ENCODE data around the gene SLCO1B3. TPM values are rescaled to one million over a fixed set of nuclear protein-coding genes. Genes with fewer than 3 reads are reported as not detected.

The SLCO1B3 gene
- total and polyA plus RNA-seq, 2 experiments from 2014 or later = 0.17 TPM; not detected in 1

DNA sequence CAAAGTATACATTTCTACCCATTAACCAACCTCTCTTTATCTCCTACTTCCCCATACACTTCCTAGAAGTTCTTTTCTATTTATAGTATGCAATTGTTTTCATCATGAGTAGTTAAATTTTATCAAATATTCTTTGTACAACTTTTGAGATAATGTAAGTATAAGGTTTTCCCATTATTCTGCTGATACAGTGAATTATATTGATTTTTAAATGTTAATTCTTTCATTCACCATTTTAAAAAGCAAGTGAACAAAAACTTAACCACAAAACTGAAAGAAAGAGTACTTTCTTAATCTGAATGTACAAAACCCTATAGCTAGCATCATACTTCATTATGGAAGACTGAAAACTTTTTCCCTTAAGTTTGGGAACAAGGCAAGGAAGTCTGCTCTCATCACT is 9.5 kb upstream of the SLCO1B3 start:
- Mint-ChIP-seq H3K27ac (no peak overlapping the region), H3K4me3 (no peak overlapping the region), H3K4me1 (no peaks in the 10 kb centered on the region), H3K27me3 (ENCODE audit: insufficient read depth, low read depth, poor library complexity) (no peaks in the 10 kb centered on the region), H3K36me3 (ENCODE audit: low read depth) (no peaks in the 10 kb centered on the region), H3K9me3 (no peaks in the 10 kb centered on the region)
- no peaks in the 10 kb centered on the region for H3K27me3 ChIP-seq (ENCODE audit: insufficient read depth)
- H3K9me2 ChIP-seq (ENCODE audit: insufficient read depth) = no peaks in the 10 kb centered on the region
- H3K4me1 ChIP-seq (ENCODE audit: insufficient read depth) = peaks cover 4% of the 10 kb centered on the region; the same call in 1 of the 2 replicates
- no peak overlapping the region for H3K4me2 ChIP-seq
- no peaks in the 10 kb centered on the region for H4K20me1 ChIP-seq (replicated peaks; ENCODE audit: insufficient read depth)
- DNase-seq (ENCODE audit: low spot score) (no peak), ATAC-seq (no peak)
- TF ChIP-seq CREB1 (CRISPR knock-in tag; IDR thresholded peaks at IDR 0.05; ENCODE audit: low read depth) (no peak), STAT1 (IDR thresholded peaks at IDR 0.05; ENCODE audit: unreplicated experiment) (no peak), ZNF462 (CRISPR knock-in tag; IDR thresholded peaks at IDR 0.05) (no peak), REST (IDR thresholded peaks at IDR 0.05; ENCODE audit: unreplicated experiment) (no peak)
- TF ChIP-seq, protein P1, sequence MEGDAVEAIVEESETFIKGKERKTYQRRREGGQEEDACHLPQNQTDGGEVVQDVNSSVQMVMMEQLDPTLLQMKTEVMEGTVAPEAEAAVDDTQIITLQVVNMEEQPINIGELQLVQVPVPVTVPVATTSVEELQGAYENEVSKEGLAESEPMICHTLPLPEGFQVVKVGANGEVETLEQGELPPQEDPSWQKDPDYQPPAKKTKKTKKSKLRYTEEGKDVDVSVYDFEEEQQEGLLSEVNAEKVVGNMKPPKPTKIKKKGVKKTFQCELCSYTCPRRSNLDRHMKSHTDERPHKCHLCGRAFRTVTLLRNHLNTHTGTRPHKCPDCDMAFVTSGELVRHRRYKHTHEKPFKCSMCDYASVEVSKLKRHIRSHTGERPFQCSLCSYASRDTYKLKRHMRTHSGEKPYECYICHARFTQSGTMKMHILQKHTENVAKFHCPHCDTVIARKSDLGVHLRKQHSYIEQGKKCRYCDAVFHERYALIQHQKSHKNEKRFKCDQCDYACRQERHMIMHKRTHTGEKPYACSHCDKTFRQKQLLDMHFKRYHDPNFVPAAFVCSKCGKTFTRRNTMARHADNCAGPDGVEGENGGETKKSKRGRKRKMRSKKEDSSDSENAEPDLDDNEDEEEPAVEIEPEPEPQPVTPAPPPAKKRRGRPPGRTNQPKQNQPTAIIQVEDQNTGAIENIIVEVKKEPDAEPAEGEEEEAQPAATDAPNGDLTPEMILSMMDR (conservative IDR thresholded peaks at IDR 0.05; ENCODE audit: low read depth in 2 of 2) = no peak
- H2AFZ ChIP-seq = no peak overlapping the region
- H3K4me3 ChIP-seq = no peak overlapping the region
- H3K36me3 ChIP-seq (ENCODE audit: insufficient read depth) = no peaks in the 10 kb centered on the region
- H3F3A ChIP-seq (replicated peaks; ENCODE audit: low read depth) = no peaks in the 10 kb centered on the region
- H3K79me2 ChIP-seq (replicated peaks; ENCODE audit: insufficient read depth) = no peaks in the 10 kb centered on the region
- H3K27ac ChIP-seq (ENCODE audit: low read depth) = no peak overlapping the region

All from GM23338 (cell line).